ENCODE results near the gene CHMP2B. TPM values are rescaled to one million over a fixed set of nuclear protein-coding genes. Genes with fewer than 3 reads are reported as not detected.
A peak's percentile ranks its signal among the peaks of the same experiment; 100 is the strongest.
"Not testable (repeated sequence)": the region's sequence is repeated elsewhere in the genome, so short reads cannot be mapped to it uniquely, and the experiment has no call there.

CHMP2B gene
- total RNA-seq, 2 donors from 2014 or later: 29.2 to 36.4 TPM

GRCh38 chr3:87298111-87298718 is 71.1 kb downstream of the CHMP2B start:
- no peak for DNase-seq (ENCODE audit: low spot score)
- Histone ChIP-seq H3K36me3 (no peaks in the 10 kb centered on the region), H3K9me3 (no peaks in the 10 kb centered on the region), H3K4me1 (ENCODE audit: control insufficient read depth in 1 of 2, low read depth in 2 of 2) (no peaks in the 10 kb centered on the region), H3K27ac (no peak overlapping the region), H3K4me3 (no peak overlapping the region), H3K27me3 (replicated peaks; ENCODE audit: insufficient read depth) (no peaks in the 10 kb centered on the region)
- TF ChIP-seq CTCF (IDR thresholded peaks at IDR 0.05): peak; percentile 52
- no peak for ATAC-seq (ENCODE audit: insufficient number of reproducible peaks, low FRiP score, low read depth)

GRCh38 chr3:87305031-87305430 is 77.9 kb downstream of the CHMP2B start:
- not testable (repeated sequence) for DNase-seq (ENCODE audit: low spot score); H3K4me3 ChIP-seq; ATAC-seq (ENCODE audit: insufficient number of reproducible peaks, low FRiP score, low read depth); H3K4me1 ChIP-seq (ENCODE audit: control insufficient read depth in 1 of 2, low read depth in 2 of 2); H3K27me3 ChIP-seq (replicated peaks; ENCODE audit: insufficient read depth); H3K36me3 ChIP-seq; H3K9me3 ChIP-seq; H3K27ac ChIP-seq

Other genes starting within 250 kb of the CHMP2B start
- gene VGLL3, start 236.2 kb upstream of the CHMP2B start, total RNA-seq: 10 to 100 TPM; 45.6 to 80.0 TPM
- gene POU1F1, start 49.3 kb downstream of the CHMP2B start, total RNA-seq: not detected

Data from thoracic aorta (tissue), 2 donors.